HG03457 (cell line): Measurements from ENCODE around the gene INTS15.

ENCODE experiments used
- ATAC-seq: cut with Tn5 transposase; IDR thresholded peaks from one replicate; pipeline ENCODE4 v1.9.1; 2021; ENCODE audit warnings: moderate number of reproducible peaks; ENCODE audit not compliant: unreplicated experiment

The INTS15 gene

GRCh38 chr7:6655636-6656385 lies 66.0 kb downstream of the INTS15 start:
- ATAC-seq: no peak

GRCh38 chr7:6656413-6656812 lies 66.6 kb downstream of the INTS15 start:
- no peak for ATAC-seq
